BLaER1 (cell line): Measurements from ENCODE around the gene FTSJ1.
"Not testable (repeated sequence)": the region's sequence is repeated elsewhere in the genome, so short reads cannot be mapped to it uniquely, and the experiment has no call there.

Experiments used
- H3K27ac ChIP-seq: shearing (Covaris generic); formaldehyde crosslinking; 2 replicates; pipeline ENCODE4 v1.8.1; 2022
- H3K27me3 ChIP-seq: shearing (Covaris generic); formaldehyde crosslinking; 2 replicates; pipeline ENCODE4 v1.8.1; 2022
- H3K36me3 ChIP-seq: shearing (Covaris generic); formaldehyde crosslinking; 2 replicates; pipeline ENCODE4 v1.8.1; 2022
- H3K4me1 ChIP-seq: shearing (Covaris generic); formaldehyde crosslinking; 2 replicates; pipeline ENCODE4 v1.8.1; 2022
- H3K4me2 ChIP-seq: shearing (Covaris generic); formaldehyde crosslinking; 2 replicates; pipeline ENCODE4 v1.8.1; 2022
- H3K4me3 ChIP-seq: shearing (Covaris generic); formaldehyde crosslinking; 2 replicates; pipeline ENCODE4 v1.8.1; 2022
- H3K9ac ChIP-seq: shearing (Covaris generic); formaldehyde crosslinking; 2 replicates; pipeline ENCODE4 v1.8.1; 2022
- H3K9me3 ChIP-seq: shearing (Covaris generic); formaldehyde crosslinking; 2 replicates; pipeline ENCODE4 v1.8.1; 2022
- H4K20me1 ChIP-seq: shearing (Covaris generic); formaldehyde crosslinking; 2 replicates; pipeline ENCODE4 v1.8.1; 2022
- Cebpa-rat ChIP-seq: shearing (Covaris generic); IDR thresholded peaks from 2 replicates; pipeline ENCODE4 v1.8.1; 2022

The FTSJ1 gene, protein sequence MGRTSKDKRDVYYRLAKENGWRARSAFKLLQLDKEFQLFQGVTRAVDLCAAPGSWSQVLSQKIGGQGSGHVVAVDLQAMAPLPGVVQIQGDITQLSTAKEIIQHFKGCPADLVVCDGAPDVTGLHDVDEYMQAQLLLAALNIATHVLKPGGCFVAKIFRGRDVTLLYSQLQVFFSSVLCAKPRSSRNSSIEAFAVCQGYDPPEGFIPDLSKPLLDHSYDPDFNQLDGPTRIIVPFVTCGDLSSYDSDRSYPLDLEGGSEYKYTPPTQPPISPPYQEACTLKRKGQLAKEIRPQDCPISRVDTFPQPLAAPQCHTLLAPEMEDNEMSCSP

GRCh38 chrX:48475774-48476577 lies at the start of gene FTSJ1:
Gene FTSJ1, plus strand, starts transcription at chrX:48476199. Its CDS starts 1,849 bp downstream, at chrX:48478048.
- H3K9ac ChIP-seq: peak within 1 kb of the TSS; percentile 85
- H3K36me3 ChIP-seq: peaks cover 29% of the 10 kb centered on the region
- H3K4me2 ChIP-seq: peak within 1 kb of the TSS; percentile 82
- peak within 1 kb of the TSS; percentile 82 for H3K4me3 ChIP-seq
- H3K9me3 ChIP-seq: no peaks in the 10 kb centered on the region
- no peak for TF ChIP-seq Cebpa-rat
- H3K27ac ChIP-seq: peak within 1 kb of the TSS; percentile 83
- H3K4me1 ChIP-seq: peaks cover 27% of the 10 kb centered on the region
- peaks cover 39% of the 10 kb centered on the region for H4K20me1 ChIP-seq
- peaks cover 28% of the 10 kb centered on the region for H3K27me3 ChIP-seq

- not testable (repeated sequence) for H3K4me3 ChIP-seq, H3K4me2 ChIP-seq, H3K36me3 ChIP-seq, H3K9me3 ChIP-seq, H3K4me1 ChIP-seq, H3K27ac ChIP-seq, H3K9ac ChIP-seq, H4K20me1 ChIP-seq
- peaks cover 18% of the 10 kb centered on the region; the same call in 1 of the 2 replicates for H3K27me3 ChIP-seq
These were observed 48.8 kb upstream of the FTSJ1 start for GRCh38 chrX:48427027-48427716.

DNA sequence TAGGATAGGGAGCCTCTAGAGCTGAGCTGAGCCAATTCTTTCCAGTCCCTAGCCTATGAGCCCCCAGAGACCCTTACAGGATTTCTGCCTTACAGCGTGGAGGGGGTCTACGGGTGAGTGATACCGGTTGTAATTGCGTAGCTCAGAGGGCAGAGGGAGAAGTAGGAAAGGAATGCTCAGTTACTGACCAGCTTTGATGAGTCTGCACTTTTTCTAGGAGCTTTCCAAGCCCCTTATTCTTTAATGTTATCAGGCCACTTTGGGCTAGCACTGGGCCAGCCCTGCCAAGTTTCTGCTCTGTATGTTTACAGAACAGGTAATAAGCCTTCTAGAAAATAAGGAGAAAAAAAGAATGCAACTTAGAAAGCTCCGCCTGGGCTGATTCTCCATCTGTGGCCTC lies 46.4 kb upstream of the FTSJ1 start:
- not testable (repeated sequence) for H3K4me1 ChIP-seq, H4K20me1 ChIP-seq, H3K4me3 ChIP-seq, H3K4me2 ChIP-seq, H3K36me3 ChIP-seq, H3K9ac ChIP-seq, H3K27ac ChIP-seq
- peaks cover 18% of the 10 kb centered on the region; the same call in 1 of the 2 replicates for H3K27me3 ChIP-seq
- H3K9me3 ChIP-seq: peaks cover 22% of the 10 kb centered on the region

DNA sequence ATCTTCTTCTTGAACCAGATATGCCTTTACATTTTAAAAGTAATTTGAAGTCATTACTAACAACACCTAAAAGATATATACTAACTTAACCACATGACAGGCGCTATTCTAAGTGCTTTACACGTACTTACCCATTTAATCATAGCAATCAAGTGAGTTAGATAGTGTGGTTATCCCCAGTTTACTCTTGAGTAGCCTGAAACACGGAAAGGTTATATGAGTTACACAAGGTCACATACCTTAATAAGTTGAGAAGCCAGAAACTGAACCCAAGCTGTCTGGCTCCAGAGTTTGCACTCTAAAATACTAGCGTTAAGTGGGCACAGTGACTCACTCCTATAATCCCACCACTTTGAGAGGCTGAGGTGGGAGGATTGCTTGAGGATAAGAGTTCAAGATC lies 45.8 kb upstream of the FTSJ1 start:
- H3K4me2 ChIP-seq, H3K36me3 ChIP-seq, H3K4me1 ChIP-seq, H3K9ac ChIP-seq, H3K27ac ChIP-seq, H3K4me3 ChIP-seq, H4K20me1 ChIP-seq: not testable (repeated sequence)
- Histone ChIP-seq H3K27me3 (peaks cover 18% of the 10 kb centered on the region; the same call in 1 of the 2 replicates), H3K9me3 (peaks cover 23% of the 10 kb centered on the region)

DNA sequence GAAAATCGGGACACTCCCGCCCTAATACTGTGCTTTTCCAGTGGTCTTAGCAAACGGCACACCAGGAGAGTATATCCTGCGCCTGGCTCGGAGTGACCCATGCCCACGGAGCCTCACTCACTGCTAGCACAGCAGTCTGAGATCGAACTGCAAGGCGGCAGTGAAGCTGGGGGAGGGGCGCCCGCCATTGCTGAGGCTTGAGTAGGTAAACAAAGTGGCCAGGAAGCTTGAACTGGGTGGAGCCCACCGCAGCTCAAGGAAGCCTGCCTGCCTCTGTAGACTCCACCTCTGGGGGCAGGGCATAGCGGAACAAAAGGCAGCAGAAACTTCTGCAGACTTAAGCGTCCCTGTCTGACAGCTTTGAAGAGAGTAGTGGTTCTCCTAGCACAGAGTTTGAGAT lies 42.3 kb upstream of the FTSJ1 start:
- Histone ChIP-seq H3K27me3 (peaks cover 14% of the 10 kb centered on the region; the same call in 1 of the 2 replicates), H3K9me3 (peaks cover 25% of the 10 kb centered on the region)
- H3K36me3 ChIP-seq, H3K4me2 ChIP-seq, H3K27ac ChIP-seq, H3K4me3 ChIP-seq, H3K9ac ChIP-seq, H4K20me1 ChIP-seq, H3K4me1 ChIP-seq: not testable (repeated sequence)

- H3K4me3 ChIP-seq, H4K20me1 ChIP-seq, H3K4me1 ChIP-seq, H3K27ac ChIP-seq, H3K9ac ChIP-seq, H3K4me2 ChIP-seq, H3K36me3 ChIP-seq, H3K9me3 ChIP-seq: not testable (repeated sequence)
- peaks cover 56% of the 10 kb centered on the region for H3K27me3 ChIP-seq
These were observed 28.8 kb upstream of the FTSJ1 start for GRCh38 chrX:48447201-48447600.

DNA sequence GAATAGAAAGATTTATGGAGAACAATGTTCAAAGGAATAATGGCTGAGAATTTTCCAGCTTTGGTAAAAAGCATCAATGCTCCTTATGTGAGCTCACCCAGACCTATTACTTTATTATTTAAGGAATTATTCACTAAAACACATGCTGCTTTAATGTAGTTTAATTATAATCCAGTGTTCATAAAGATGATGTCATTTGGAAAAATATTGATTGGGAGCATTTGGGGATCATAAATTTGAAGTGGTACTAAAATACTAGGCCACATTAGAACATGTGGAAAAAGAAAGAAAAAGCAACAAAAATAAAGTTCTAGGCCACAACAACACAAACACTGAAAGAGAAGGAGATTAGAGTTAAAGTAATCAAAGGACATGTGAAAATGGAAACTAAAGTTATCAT lies 25.9 kb upstream of the FTSJ1 start:
- no peaks in the 10 kb centered on the region for H3K9me3 ChIP-seq
- H3K27ac ChIP-seq: no peak overlapping the region
- no peaks in the 10 kb centered on the region for H4K20me1 ChIP-seq
- no peak overlapping the region for H3K4me2 ChIP-seq
- H3K27me3 ChIP-seq: peaks cover 54% of the 10 kb centered on the region
- TF ChIP-seq Cebpa-rat: no peak
- H3K4me3 ChIP-seq: no peak overlapping the region
- H3K36me3 ChIP-seq: no peaks in the 10 kb centered on the region
- no peak overlapping the region for H3K9ac ChIP-seq
- H3K4me1 ChIP-seq: no peaks in the 10 kb centered on the region

DNA sequence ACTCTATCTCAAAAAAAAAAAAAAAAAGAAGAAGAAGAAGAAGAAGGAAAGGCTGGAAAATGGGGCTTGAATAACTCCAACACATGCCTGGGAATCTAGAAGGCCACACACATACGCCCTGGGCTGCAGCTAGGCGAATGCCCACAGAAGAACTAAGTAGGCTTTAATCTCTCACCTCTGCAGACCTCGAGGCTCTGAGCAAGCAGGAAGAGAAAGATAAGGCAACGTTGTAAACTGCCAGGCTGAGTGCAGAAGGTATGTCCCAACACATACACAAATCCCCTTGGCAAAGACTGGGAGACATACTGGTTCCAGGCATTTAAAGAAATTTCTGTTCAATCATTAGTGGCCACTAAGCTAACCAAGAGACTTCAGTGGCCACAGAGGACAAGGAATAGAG lies 24.3 kb upstream of the FTSJ1 start:
- Histone ChIP-seq H3K27ac (no peak overlapping the region), H4K20me1 (no peaks in the 10 kb centered on the region), H3K36me3 (no peaks in the 10 kb centered on the region), H3K4me1 (no peaks in the 10 kb centered on the region), H3K9me3 (no peaks in the 10 kb centered on the region), H3K4me3 (no peak overlapping the region), H3K27me3 (peaks cover 58% of the 10 kb centered on the region), H3K9ac (no peak overlapping the region), H3K4me2 (no peak overlapping the region)
- no peak for TF ChIP-seq Cebpa-rat

DNA sequence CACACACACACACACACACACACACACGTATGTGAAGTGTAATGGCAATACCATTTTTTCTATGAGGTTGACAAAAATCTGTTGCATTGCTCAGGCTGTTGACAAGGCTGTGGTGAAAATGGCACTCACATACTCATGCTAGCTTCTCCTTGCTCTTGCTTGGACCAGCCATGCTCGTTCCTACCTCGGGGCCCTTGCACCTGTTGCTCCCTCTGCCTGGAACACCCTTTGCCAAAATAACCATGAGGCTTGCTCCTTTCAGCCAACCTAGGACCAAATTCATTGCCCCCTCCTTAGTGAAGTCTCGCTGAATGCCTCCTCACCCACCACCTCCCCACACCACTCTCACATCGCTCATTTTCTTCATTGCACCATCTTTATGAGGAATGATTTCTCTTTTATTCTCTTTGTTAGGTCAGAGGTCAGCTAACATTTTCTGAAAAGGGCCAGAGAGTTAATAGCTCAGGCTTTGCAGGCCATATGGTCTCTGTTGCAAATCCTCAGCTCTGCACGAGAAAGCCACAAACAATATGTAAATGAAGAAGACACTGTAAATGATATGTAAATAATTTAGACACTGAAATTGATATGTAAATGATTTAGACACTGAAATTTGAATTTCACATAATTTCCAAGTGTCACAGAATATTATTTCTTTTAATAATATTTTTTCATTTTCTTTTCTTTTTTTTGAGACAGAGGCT lies 19.2 kb upstream of the FTSJ1 start:
- Histone ChIP-seq H3K9me3 (no peaks in the 10 kb centered on the region), H3K27ac (no peak overlapping the region), H4K20me1 (0 out of 2 replicates have a peak, but pooled peaks cover 4% of the 10 kb centered on the region), H3K36me3 (peaks cover 44% of the 10 kb centered on the region), H3K9ac (no peak overlapping the region), H3K4me3 (no peak overlapping the region), H3K4me2 (no peak overlapping the region), H3K27me3 (peaks cover 62% of the 10 kb centered on the region), H3K4me1 (peaks cover under 1% of the 10 kb centered on the region; the same call in 1 of the 2 replicates)
- no peak for TF ChIP-seq Cebpa-rat
